Measurements from ENCODE around the gene NFS1.

Gene NFS1

DNA sequence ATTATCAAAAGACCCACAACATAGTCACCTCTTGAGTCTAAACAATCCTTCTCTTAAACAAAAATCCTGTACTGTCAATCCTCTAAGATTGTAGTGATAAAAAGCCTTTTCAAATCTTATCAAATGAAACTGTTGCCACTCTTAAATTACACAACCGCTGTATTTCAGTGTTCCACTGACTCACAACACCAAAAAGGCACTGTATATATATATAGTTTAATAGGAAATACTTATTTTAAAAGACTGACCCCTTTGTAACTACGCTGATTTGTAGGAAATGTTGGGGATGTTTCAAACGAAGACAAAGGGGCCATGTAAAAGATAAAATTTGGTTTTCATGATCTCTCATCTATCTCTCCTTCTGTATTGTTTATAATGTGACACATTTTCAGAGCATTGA, 48.5 kb downstream of the NFS1 start:
- H3K9me3 ChIP-seq (ENCODE audit: low read length), result no peaks in the 10 kb centered on the region
- H2AFZ ChIP-seq (ENCODE audit: low read length), result no peak overlapping the region
- peaks cover 87% of the 10 kb centered on the region for H3K79me2 ChIP-seq (ENCODE audit: insufficient read depth, low read length)
- TF ChIP-seq, protein P1, sequence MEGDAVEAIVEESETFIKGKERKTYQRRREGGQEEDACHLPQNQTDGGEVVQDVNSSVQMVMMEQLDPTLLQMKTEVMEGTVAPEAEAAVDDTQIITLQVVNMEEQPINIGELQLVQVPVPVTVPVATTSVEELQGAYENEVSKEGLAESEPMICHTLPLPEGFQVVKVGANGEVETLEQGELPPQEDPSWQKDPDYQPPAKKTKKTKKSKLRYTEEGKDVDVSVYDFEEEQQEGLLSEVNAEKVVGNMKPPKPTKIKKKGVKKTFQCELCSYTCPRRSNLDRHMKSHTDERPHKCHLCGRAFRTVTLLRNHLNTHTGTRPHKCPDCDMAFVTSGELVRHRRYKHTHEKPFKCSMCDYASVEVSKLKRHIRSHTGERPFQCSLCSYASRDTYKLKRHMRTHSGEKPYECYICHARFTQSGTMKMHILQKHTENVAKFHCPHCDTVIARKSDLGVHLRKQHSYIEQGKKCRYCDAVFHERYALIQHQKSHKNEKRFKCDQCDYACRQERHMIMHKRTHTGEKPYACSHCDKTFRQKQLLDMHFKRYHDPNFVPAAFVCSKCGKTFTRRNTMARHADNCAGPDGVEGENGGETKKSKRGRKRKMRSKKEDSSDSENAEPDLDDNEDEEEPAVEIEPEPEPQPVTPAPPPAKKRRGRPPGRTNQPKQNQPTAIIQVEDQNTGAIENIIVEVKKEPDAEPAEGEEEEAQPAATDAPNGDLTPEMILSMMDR (IDR thresholded peaks at IDR 0.05; ENCODE audit: low read length), result no peak
- no peak for TF ChIP-seq EZH2 (IDR thresholded peaks at IDR 0.05; ENCODE audit: borderline replicate concordance, low read length)
- H3K4me1 ChIP-seq (ENCODE audit: insufficient read depth, low read length, severe bottlenecking), result no peaks in the 10 kb centered on the region
- H3K9me2 ChIP-seq (ENCODE audit: low read depth, low read length), result no peaks in the 10 kb centered on the region
- no peak overlapping the region for H3K4me2 ChIP-seq (ENCODE audit: low read length)
- H4K20me1 ChIP-seq (ENCODE audit: insufficient read depth, low read length), result no peaks in the 10 kb centered on the region
- no peak overlapping the region for H3K4me3 ChIP-seq (ENCODE audit: low read depth, low read length, poor library complexity, severe bottlenecking)
- H3F3A ChIP-seq (ENCODE audit: insufficient read depth, low read length), result no peaks in the 10 kb centered on the region
- H3K27ac ChIP-seq (ENCODE audit: low read depth, low read length, poor library complexity, severe bottlenecking), result no peak overlapping the region
- H3K36me3 ChIP-seq (ENCODE audit: insufficient read depth, low read length), result peaks cover 78% of the 10 kb centered on the region
- no peaks in the 10 kb centered on the region for H3K27me3 ChIP-seq (ENCODE audit: insufficient read depth, low read length)
- no peak overlapping the region for H3K9ac ChIP-seq (ENCODE audit: low read length)

DNA sequence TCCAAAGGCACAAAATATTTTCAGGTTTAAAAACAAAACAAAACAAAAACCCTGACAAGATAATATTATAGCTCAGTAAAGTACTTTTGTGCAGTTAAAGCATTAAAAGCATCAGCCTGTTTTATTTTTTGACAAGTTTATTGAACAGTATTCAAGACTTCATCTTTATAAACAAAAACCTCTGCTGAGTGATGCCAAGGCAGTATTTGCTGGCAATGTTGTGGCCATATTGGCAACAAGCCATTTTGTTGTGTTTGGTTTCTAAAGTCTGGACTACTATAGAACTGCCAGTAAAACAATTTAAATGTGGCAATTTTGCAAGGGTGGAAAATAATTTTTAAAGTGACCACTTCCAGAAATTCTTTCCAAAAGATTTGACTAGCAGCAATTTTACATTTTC, 50.3 kb downstream of the NFS1 start:
- no peak overlapping the region for H3K9ac ChIP-seq (ENCODE audit: low read length)
- H3K79me2 ChIP-seq (ENCODE audit: insufficient read depth, low read length), result peaks cover 80% of the 10 kb centered on the region
- TF ChIP-seq, protein P1 (IDR thresholded peaks at IDR 0.05; ENCODE audit: low read length), result no peak
- no peak for TF ChIP-seq EZH2 (IDR thresholded peaks at IDR 0.05; ENCODE audit: borderline replicate concordance, low read length)
- no peak overlapping the region for H3K27ac ChIP-seq (ENCODE audit: low read depth, low read length, poor library complexity, severe bottlenecking)
- no peaks in the 10 kb centered on the region for H3K9me3 ChIP-seq (ENCODE audit: low read length)
- H3K9me2 ChIP-seq (ENCODE audit: low read depth, low read length), result no peaks in the 10 kb centered on the region
- no peak overlapping the region for H3K4me2 ChIP-seq (ENCODE audit: low read length)
- no peak overlapping the region for H3K4me3 ChIP-seq (ENCODE audit: low read depth, low read length, poor library complexity, severe bottlenecking)
- H3K27me3 ChIP-seq (ENCODE audit: insufficient read depth, low read length), result no peaks in the 10 kb centered on the region
- no peaks in the 10 kb centered on the region for H4K20me1 ChIP-seq (ENCODE audit: insufficient read depth, low read length)
- H3F3A ChIP-seq (ENCODE audit: insufficient read depth, low read length), result no peaks in the 10 kb centered on the region
- peaks cover 68% of the 10 kb centered on the region for H3K36me3 ChIP-seq (ENCODE audit: insufficient read depth, low read length)
- H3K4me1 ChIP-seq (ENCODE audit: insufficient read depth, low read length, severe bottlenecking), result no peaks in the 10 kb centered on the region
- no peak overlapping the region for H2AFZ ChIP-seq (ENCODE audit: low read length)

DNA sequence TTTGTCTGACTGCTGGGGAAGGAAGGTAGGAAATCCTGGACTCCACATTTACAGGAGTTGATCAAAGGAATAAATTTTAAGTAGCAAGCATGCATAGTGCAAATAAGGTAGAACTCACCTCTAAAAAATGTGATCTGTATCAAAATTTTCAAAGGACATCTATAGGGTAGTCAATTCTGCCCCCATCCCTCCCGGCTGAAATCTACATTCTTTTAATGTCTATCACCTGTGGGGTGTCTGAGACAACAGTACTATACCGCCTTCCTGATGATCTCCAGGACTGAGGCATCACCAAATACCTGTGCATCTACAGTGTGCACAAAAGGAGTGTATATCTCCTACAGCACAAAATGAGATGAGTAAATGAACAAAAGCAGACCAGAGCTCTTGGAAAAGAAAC, 54.3 kb downstream of the NFS1 start:
- H3K4me3 ChIP-seq (ENCODE audit: low read depth, low read length, poor library complexity, severe bottlenecking), result no peak overlapping the region
- no peaks in the 10 kb centered on the region for H4K20me1 ChIP-seq (ENCODE audit: insufficient read depth, low read length)
- no peak overlapping the region for H2AFZ ChIP-seq (ENCODE audit: low read length)
- H3K4me1 ChIP-seq (ENCODE audit: insufficient read depth, low read length, severe bottlenecking), result no peaks in the 10 kb centered on the region
- peaks cover 50% of the 10 kb centered on the region for H3K79me2 ChIP-seq (ENCODE audit: insufficient read depth, low read length)
- H3K27ac ChIP-seq (ENCODE audit: low read depth, low read length, poor library complexity, severe bottlenecking), result no peak overlapping the region
- no peaks in the 10 kb centered on the region for H3K27me3 ChIP-seq (ENCODE audit: insufficient read depth, low read length)
- TF ChIP-seq, protein P1 (IDR thresholded peaks at IDR 0.05; ENCODE audit: low read length), result no peak
- no peak for TF ChIP-seq EZH2 (IDR thresholded peaks at IDR 0.05; ENCODE audit: borderline replicate concordance, low read length)
- H3K4me2 ChIP-seq (ENCODE audit: low read length), result no peak overlapping the region
- peaks cover 33% of the 10 kb centered on the region for H3K36me3 ChIP-seq (ENCODE audit: insufficient read depth, low read length)
- H3K9ac ChIP-seq (ENCODE audit: low read length), result no peak overlapping the region
- H3K9me3 ChIP-seq (ENCODE audit: low read length), result no peaks in the 10 kb centered on the region
- H3F3A ChIP-seq (ENCODE audit: insufficient read depth, low read length), result no peaks in the 10 kb centered on the region
- H3K9me2 ChIP-seq (ENCODE audit: low read depth, low read length), result no peaks in the 10 kb centered on the region
